ENCODE data around the gene C17orf114.

DNA sequence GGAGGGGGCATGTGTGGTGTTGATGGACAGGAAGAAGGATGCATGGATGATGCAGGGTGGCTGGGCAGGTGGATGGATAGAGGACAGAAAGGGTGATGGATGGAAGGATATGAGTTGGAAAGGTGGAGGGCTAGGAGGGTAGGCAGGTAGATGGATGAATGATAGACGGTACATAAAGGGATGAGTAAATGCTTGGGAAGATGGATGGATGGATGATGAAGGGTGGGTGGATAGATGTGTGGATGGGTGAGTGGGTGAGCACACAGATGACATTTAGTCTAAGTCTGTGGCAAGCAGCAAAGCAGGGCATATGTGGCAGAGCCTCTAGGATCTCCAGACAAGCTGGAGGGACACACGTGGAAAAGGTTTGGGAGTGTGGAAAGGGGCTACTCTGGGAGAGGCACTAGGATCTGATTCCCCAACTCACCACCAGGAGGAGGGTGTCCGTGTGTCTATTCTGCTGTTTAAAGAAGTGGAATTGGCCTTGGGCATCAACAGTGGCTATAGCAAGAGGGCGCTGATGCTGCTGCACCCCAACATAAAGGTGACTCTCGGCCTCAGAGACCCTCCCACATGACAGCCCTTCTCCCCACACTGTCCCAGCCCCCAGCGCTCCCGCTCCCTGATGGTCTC, 13.0 kb upstream of the C17orf114 start:
- TF ChIP-seq, protein P1, sequence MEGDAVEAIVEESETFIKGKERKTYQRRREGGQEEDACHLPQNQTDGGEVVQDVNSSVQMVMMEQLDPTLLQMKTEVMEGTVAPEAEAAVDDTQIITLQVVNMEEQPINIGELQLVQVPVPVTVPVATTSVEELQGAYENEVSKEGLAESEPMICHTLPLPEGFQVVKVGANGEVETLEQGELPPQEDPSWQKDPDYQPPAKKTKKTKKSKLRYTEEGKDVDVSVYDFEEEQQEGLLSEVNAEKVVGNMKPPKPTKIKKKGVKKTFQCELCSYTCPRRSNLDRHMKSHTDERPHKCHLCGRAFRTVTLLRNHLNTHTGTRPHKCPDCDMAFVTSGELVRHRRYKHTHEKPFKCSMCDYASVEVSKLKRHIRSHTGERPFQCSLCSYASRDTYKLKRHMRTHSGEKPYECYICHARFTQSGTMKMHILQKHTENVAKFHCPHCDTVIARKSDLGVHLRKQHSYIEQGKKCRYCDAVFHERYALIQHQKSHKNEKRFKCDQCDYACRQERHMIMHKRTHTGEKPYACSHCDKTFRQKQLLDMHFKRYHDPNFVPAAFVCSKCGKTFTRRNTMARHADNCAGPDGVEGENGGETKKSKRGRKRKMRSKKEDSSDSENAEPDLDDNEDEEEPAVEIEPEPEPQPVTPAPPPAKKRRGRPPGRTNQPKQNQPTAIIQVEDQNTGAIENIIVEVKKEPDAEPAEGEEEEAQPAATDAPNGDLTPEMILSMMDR (IDR thresholded peaks at IDR 0.05; ENCODE audit: low read length) = no peak
- no peak for TF ChIP-seq EZH2 (optimal IDR thresholded peaks at IDR 0.05; ENCODE audit: low read depth, low read length)
- TF ChIP-seq EZH2phosphoT487 (IDR thresholded peaks at IDR 0.05; ENCODE audit: low read length) = no peak

Data from MM.1S (cell line).